GM18907 (cell line): ENCODE data around the gene GAS2L1.

ENCODE experiments used
- ATAC-seq: cut with Tn5 transposase; IDR thresholded peaks from one replicate; pipeline ENCODE4 v1.9.1; 2021; ENCODE audit warnings: mild to moderate bottlenecking, moderate library complexity; ENCODE audit not compliant: unreplicated experiment

GAS2L1 gene

GRCh38 chr22:29308791-29309262, 2.4 kb downstream of the GAS2L1 start:
- no peak for ATAC-seq

- ATAC-seq = no peak
Observed at GRCh38 chr22:29309332-29310064, 3.0 kb downstream of the GAS2L1 start.

DNA sequence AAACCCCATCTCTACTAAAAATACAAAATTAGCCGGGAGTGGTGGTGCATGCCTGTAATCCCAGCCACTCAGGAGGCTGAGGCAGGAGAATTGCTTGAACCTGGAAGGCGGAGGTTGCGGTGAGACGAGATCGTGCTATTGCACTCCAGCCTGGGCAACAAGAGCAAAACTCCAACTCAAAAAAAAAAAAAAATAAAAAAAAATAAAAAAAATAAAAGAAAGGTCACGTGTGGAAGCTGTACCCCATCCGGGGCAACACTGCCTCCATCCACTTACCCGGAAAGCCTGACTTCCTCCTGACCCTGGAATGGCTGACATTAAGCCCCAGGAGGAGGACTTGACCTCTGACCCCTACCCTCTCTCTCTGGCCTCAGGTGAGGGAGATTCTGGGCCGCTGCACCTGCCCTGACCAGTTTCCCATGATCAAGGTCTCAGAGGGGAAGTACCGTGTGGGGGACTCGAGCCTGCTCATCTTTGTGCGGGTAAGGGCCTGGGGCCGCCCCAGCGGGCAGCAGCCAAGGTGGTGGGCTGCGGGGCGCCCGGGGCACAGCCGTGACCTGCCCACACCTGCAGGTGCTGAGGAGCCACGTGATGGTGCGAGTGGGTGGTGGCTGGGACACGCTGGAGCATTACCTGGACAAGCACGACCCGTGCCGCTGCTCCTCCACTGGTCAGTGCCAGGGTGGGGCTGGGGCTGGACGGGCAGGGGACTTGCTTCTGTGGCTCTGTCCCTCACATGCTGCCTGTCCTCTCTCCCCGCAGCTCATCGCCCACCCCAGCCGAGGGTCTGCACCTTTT, 3.8 kb downstream of the GAS2L1 start:
- no peak for ATAC-seq

DNA sequence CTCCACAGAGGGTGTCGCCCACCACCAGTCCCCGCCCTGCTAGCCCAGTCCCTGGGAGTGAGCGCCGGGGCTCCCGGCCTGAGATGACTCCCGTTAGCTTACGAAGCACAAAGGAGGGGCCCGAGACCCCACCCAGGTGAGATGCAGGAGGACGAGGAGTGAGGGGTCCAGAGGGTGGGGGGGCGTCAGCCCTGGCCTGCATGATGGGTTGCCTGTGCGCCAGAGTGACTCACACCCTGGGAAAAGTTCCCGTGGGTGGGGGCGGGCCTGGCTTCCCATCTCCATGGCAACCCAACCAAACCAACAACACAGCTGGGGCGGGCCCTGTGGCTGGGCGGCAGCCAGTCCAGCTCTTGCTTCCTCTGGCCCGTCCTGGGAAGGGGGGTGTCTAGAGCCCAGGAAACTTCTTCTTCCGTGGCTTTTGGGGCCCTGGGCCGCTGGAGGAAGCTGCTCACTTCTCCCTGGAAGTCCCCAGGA, 4.5 kb downstream of the GAS2L1 start:
- ATAC-seq = no peak

- no peak for ATAC-seq
Observed at GRCh38 chr22:29311464-29312217, 5.2 kb downstream of the GAS2L1 start.

- ATAC-seq = no peak
Observed at GRCh38 chr22:29312218-29313125, 6.0 kb downstream of the GAS2L1 start.

DNA sequence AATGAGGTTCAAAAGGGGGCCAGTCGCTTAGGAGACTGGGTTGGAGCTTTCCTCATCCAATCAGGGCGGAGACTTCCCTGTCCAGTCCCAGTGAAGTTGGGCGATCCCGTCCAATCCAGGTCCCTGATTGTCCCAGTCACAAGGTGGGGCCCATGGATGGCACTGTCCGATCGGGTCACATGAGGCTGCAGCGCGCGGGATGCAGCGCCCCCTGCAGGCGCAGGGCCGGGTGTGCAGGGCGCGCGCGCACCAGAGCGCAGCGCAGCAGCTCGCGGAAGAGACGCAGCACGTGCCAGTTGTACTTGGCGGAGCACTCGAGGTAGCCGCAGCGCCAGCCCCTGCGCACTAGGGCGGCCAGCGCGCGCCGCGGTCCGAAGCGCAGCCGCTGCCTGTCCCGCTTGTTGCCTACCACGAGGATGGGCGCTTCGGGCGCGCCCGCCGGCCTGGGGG, 6.7 kb downstream of the GAS2L1 start:
- no peak for ATAC-seq

DNA sequence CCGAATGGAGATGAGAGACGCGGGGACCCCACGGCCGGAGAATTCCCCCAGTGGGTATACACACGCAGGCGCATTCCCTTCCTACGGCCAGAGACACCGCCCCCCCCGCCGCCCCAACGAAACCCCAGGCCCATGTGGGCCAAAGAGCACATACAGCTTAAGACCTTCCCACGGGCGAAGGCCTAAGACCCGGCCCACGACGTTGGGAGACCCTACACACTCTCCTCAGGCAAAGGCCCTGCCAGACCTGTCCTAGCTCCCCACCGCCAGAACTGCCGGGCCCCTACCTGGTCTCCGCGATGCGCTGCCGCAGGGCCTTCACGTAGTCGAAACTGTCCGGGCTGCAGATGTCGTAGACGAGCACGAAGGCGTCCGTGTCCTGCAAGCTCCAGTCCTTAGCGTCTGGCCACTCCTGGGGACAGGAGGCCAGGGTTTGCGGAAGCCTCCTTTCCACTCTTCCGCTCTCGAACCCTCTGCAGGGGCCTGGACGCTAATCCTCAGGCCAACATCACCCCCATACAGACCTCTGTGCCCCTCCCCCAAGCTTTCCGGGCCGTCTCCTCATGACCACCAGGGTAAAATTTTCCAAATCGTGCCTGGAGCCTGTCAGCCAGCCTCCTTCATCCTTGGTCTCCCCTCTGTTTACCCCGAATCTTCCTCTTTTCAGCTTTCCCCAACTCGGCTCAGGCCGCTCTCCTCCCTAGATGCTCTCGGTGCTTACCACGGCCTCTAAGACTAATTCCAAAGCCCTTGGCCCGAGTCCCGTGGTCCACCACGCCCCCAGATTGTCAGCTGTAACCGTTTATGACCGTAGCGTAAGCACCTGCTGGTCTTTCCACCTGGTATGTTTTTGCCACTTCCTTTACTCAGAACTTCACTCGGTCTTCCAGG, 7.4 kb downstream of the GAS2L1 start:
- no peak for ATAC-seq

GRCh38 chr22:29314537-29315285, 8.3 kb downstream of the GAS2L1 start:
- ATAC-seq = no peak

DNA sequence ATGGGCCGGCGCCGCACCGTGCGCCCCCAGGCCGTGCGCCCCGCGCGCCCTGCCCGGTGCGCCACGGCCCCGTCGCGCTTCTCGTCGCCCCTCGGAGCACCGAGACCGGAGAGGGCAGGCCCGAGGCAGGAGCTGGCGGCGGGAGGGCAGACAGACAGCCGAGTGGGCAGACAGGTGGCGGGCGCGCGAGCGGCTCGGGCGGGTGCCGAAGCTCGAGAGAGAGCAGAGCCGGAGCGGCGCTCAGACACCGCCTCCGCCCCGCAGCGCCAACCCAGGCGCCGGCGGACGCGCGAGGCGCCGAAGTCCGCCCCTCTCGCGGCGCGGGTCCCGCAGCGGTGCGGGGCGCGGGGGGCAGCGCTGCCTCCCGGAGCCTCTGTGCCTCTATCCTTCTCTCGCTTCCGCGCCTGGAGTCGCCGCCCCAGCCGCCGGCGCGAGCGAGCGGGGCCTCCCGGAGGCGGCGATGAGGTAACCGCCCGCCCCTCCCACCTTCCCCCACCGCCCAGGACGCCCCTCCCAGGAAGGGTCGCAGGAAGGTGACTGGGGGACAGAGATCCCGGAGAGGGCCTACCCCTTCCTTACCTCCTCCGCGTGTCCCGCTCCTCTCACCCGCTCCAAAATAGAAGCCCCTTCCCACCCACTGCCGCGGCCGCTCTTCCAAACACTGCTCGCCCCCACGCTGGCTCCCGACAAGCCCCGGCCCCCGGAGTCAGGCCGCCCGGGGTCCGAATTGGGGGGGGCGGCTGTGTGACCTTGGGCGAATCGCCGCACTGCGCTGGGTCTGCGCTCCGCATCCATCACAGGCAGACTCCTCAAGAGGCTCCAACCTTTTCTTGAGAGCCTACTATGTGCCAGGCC, 9.1 kb downstream of the GAS2L1 start, which contains the start of gene RASL10A:
Gene RASL10A, minus strand, starts transcription at position 412 of the 855 bp plus-strand sequence. CDS start 451 bp downstream, outside the sequence.
- ATAC-seq = no peak

GRCh38 chr22:29316141-29316828, 9.8 kb downstream of the GAS2L1 start:
- ATAC-seq = no peak

DNA sequence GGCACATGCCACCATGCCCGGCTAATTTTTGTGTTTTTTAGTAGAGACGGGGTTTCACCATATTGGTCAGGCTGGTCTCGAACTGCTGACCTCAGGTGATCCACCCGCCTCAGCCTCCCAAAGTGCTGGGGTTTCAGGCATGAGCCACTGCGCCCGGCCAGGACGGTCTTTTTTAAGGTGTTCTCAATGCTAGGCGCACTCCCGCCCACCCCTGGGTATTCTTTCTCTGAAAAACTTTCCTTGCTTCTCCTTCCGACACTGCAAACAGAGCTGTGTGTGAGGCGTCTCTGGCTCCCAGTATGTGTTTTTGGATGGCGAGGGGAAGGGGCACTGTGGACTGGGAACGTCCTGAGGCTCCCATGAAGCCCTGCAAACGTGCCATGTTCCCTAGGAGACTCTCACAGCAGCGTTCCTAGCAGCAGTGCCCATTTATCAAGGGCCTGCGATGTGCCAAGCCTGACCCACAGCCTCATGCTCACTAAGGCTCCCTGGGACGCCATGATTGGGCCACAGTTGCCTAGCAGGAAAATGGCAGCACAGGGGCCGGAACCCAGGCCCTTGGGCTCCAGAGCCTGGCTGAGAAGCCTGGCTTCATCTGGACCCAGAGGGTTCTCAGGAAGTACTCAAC, 11.5 kb downstream of the GAS2L1 start:
- ATAC-seq = no peak

DNA sequence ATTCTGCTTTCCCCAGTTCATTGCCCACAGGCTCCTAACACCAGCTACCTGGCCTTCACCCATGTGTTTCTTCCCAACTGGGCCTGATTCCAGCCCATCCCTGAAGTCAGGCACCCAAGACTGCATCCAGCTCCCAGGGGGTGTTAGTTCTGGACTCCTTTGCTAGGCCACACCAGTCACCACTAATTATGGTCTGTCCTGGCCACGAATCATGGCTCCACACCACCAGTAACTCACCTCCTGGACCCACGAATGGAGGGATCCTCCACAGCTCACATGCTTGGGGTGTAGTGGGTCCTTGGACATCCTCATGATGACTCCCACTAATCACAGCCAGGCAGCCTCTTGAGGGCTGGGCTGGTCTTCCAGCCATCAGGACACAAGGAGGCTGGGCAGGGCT, 12.6 kb downstream of the GAS2L1 start:
- no peak for ATAC-seq

DNA sequence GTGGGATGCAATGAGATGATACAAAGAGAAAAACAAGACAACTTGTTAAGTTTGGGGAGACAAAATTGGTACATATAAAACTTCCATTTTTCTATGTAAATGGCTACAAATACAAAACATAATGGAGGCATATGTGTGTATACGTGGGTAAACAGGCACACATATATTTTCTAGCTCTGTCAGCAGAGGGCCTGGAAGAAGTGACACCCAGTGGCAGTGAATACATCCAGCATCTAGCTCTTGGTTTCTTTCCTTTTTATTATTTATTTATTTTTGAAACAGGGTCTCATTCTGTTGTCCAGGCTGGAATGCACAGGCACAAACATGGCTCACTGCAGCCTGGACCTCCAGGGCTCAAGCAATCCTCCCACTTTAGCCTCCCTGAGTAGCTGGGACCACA, 14.1 kb downstream of the GAS2L1 start:
- no peak for ATAC-seq

GRCh38 chr22:29323641-29324040, 17.2 kb downstream of the GAS2L1 start:
- no peak for ATAC-seq

DNA sequence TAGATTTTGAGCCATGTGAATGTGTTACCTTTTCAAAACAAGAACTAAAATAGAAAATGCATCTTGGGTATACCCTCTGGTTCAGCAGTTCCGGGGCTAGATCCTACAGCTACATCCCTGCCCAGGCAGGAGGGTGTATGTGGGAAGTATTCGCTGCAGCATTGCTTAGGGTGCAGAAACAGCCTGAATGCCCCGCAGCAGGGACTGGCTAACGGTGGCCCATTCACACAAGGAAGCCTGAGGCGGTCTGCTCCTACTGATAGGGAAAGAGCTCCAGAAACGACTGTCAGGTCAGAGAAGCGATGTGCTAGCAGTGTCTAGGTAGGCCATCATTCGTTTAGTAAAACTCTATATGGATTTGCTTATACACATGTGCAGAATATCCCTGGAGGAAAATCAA, 18.9 kb downstream of the GAS2L1 start:
- no peak for ATAC-seq
